ENCODE measurements around the gene BROX. TPM values are rescaled to one million over a fixed set of nuclear protein-coding genes. Genes with fewer than 3 reads are reported as not detected.
"Not testable (repeated sequence)": the region's sequence is repeated elsewhere in the genome, so short reads cannot be mapped to it uniquely, and the experiment has no call there.

BROX gene, protein sequence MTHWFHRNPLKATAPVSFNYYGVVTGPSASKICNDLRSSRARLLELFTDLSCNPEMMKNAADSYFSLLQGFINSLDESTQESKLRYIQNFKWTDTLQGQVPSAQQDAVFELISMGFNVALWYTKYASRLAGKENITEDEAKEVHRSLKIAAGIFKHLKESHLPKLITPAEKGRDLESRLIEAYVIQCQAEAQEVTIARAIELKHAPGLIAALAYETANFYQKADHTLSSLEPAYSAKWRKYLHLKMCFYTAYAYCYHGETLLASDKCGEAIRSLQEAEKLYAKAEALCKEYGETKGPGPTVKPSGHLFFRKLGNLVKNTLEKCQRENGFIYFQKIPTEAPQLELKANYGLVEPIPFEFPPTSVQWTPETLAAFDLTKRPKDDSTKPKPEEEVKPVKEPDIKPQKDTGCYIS
- total RNA-seq = 47.6 and 53.0 TPM in 2 replicates

DNA sequence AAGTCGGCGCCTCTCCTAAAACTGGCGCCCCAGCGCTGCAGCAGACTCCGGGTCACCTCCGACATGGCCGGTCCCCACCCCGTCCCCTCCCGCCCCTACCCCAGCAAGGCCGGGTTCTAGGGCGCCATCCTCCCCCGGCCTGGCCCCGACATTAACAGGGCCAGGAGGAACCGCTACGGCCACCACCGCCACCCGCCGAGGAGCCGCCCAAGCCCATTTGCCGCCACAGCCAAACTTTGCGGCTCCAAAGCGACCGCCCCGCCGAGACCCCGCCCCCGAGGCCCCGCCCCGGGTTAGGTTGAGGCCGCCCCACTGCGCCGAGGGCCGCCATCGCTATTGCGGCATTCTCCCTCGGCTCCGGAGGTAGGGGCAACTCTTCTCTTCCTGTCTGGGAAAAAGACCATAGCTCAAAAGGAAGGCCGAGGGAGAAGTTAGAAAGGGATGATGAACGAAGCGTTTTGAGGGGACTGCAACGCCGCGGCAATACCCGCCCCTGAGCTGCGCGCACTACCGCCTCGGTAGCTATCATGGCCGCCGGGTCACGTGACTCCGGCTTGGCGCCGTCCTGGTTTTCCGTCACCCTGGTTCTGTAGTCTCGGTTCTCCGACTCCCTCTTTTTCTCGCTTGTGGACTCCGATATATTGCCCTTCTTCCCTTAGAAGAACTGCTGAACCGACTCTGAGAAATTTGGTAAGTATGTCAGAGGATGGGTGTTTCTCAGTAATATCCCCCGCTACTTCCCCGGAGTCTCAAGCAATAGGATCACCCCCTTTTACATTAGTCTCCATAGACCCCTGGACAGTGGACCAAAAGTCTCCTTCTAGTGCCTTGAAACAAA lies at the start of gene BROX, which contains the start of gene AIDA:
Gene BROX, plus strand, starts transcription at position 312 of the 838 bp plus-strand sequence. CDS start 3,136 bp downstream, outside the sequence.
Gene AIDA, minus strand, starts transcription at position 239 of the 838 bp plus-strand sequence. Its CDS starts 174 bp downstream, at position 65.
- intact Hi-C loops (cut with micrococcal nuclease) = loop anchor here (1.0 to 10.0 kb wide), 17 partner anchors 68 to 1912 kb away; partner anchors contain the start of genes CNIH4, DEGS1, DUSP10 and FBXO28

- intact Hi-C loops (cut with micrococcal nuclease) = no loop called here
Measured at GRCh38 chr1:222663431-222663934, 48.9 kb upstream of the BROX start.

DNA sequence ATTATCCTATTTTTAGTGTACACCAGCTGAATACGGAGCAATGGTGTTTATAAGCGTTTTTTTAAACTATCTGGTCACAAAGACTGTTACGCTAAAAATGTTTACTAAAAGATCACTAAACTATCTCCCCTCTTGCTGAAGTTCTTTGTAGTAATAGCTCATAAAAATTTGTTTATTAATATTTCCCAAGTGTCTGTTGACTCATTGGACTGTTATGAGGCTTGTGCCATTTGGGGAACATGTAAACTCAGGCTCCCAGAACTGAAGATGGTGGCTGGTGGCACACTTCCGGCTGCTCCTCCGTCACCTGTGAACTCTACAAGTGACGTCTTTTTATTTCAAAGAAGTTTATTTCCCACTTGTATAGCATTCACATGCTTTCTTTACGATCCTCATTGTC lies 46.4 kb upstream of the BROX start:
- intact Hi-C loops (cut with micrococcal nuclease) = no loop called here

DNA sequence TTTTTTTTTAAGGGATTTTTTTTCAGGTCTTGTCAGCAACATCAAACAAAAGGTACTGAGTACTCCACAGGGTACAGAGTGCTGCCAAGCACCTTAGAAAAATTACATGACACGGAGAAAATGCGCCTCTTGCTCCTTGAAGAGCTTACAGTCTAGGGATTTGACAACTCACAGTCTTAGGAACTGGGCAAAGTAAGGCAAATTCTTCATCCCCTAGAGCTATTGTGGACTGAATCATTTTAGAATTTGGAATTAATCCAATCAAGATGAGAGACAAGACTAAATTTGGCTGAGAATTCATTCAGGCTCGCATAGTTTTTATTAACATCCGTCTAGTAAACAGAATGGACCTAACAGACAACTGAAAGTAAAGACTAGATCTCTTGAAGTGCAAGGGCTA lies 44.2 kb upstream of the BROX start:
- intact Hi-C loops (cut with micrococcal nuclease) = not testable (repeated sequence)

DNA sequence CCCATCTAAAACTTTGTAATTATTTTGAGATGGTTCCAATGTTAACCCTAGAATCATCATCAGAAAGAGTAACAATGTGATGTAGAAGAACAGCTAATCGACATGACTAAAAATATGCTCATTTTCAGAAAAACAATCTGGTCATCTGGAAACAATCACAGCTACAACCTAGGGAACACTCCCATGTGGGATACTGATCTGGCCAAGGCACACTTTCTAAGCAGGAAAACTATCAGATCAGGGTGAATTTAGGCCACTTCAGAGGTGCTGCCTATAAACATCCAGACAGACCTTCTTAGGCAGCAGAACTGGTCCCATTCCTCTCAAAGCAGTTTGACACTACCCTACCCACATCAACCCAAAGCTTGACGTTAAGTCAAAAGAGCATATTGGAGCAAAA lies 43.3 kb upstream of the BROX start:
- intact Hi-C loops (cut with micrococcal nuclease) = not testable (repeated sequence)

- intact Hi-C loops (cut with micrococcal nuclease) = no loop called here
Measured at GRCh38 chr1:222670110-222670509, 42.3 kb upstream of the BROX start.

DNA sequence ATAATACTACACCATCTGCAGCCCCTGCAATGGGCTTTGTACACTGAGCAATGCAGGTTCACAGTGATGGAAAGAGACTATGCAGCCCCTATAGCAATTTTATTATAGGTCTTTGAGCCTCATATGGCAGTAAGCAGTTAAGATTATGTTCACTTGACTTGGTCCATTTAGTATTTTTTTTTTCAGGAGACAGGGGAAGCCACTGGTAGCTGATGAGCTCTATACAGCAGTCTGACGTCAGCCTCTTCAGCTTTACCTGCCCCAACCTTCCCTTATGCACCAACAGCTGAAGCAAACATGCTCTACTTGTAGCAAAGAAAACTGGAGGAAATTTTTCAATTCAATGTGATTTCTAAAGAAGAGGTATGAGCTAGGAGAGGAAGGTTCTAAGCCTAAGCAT lies 32.3 kb upstream of the BROX start:
- intact Hi-C loops (cut with micrococcal nuclease) = no loop called here

DNA sequence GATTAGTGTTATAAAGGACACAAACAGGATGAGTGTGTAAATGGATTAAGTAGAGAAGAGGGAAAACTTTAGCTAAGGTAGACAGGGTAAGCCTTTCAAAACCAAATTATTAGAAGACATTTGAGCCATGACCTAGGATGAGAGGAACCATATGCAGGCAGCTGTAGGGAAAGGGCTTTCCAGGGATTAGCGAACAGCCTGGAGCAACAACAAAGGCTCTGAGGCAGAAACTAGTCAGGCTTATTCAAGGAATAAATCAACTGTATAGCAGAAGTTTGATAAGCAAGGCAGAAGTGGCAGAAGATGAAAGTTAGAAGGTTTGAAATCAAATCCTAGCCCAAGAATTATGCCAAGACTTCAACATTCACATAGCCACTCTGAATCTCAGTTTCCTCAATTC lies 21.3 kb upstream of the BROX start:
- intact Hi-C loops (cut with micrococcal nuclease) = no loop called here

DNA sequence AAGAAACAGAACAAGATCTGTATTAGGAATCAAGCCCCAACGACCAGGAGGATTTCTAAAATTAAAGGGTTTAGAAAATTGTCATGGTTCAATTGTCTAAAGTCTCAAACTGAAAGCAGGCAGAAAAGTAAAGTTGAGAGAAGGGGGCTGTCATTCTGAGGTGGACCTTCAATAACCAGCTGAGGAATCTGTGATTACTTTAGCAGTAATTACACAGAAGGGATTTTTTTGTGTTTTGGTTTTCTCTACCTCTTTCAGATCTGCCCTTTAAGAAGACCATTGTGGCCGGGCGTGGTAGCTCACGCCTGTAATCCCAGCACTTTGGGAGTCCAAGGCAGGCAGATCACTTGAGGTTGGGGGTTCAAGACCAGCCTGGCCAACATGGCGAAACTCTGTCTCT lies 17.4 kb upstream of the BROX start:
- intact Hi-C loops (cut with micrococcal nuclease) = no loop called here

DNA sequence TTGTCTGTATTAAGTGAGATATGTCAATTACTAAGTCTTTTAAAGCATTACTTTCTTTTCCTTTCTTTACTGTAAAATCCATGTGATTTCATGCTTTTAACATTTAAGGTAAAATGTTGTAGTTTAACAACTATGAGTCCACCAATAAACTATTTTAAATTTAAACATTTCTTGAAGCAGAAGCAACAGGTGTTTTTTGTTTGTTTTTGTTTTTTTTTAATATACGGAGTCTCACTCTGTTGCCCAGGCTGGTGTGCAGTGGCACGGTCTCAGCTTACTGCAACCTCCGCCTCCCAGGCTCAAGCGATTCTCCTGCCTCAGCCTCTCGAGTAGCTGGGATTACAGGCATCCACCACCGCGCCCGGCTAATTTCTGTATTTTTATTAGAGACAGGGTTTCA lies 15.6 kb upstream of the BROX start:
- intact Hi-C loops (cut with micrococcal nuclease) = no loop called here

DNA sequence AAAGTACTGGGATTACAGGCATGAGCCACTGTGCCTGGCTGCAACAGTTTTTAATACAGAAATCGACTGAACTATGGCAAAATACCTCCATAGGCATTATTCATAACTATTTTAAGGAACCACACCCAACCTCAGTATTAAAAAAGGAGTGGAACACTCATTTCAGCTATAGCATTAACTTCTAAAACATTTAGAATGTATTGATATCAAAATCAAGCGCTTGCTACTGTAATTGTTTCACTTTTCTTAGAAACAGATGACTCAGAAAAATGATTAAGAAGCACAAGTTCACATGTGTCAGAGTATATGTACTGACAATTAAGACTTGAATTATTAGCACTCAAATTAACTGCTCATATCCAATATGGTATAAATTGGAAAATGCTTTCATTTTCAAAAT lies 15.2 kb upstream of the BROX start:
- intact Hi-C loops (cut with micrococcal nuclease) = no loop called here

DNA sequence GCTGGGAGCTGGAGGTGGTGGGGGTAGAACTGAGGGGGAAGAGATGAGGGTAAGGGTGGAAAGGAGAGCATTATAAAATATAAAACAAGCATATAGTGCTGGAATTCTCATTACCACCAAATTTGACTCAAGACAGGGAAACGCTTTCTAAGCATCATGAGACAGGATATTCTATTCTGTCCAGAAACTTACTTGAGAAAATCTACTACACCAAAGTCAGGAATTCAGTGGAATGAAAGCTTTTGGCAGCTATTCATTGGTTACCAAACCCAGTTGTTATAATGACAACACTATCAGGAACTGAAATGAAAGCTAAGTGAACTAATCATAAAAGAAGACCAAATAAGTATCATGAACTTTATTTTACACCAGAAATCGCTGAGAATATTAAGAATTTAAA lies 14.5 kb upstream of the BROX start:
- intact Hi-C loops (cut with micrococcal nuclease) = no loop called here

- intact Hi-C loops (cut with micrococcal nuclease) = no loop called here
Measured at GRCh38 chr1:222702210-222702609, 10.2 kb upstream of the BROX start.

DNA sequence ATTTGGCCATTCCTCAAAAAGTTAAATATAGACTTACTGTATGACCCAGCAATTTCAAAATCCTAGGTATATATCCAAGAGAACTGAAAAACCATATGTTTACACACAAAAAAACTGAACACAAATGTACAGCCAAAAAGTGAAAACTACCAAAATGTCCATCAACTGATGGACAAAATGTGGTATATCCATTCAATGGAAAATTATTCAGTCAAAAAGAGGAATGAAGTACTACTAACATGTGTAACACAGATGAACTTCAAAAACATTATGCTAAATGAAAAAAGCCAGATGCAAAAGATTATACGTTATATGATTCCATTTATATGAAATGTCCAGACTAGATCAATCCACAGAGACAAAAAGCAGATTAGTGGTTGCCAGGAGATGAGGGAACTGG lies 8.1 kb upstream of the BROX start:
- intact Hi-C loops (cut with micrococcal nuclease) = no loop called here

DNA sequence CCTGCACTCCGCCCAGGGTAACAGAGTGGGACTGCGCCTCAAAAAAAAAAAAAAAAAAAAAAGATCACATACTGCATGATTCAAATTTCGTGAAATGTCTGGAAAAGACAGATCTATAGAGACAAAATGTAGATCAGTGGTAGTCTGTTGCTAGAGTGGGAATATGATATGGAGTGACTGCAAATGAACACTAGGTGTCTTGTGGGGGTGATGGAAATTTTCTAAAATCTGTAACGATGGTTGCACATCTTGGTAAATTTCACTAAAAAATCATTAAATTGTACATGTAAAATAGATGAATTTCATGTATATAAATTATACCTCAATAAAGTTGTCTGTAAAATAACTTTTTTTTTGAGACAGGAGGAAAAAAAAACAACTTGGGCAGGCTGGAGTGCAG lies 5.5 kb upstream of the BROX start:
- intact Hi-C loops (cut with micrococcal nuclease) = no loop called here

- intact Hi-C loops (cut with micrococcal nuclease) = loop anchor here (2.0 to 10.0 kb wide), 5 partner anchors 21 to 1915 kb away; partner anchors contain the start of genes FBXO28 and NVL
Measured at GRCh38 chr1:222709700-222710153, 2.6 kb upstream of the BROX start.

DNA sequence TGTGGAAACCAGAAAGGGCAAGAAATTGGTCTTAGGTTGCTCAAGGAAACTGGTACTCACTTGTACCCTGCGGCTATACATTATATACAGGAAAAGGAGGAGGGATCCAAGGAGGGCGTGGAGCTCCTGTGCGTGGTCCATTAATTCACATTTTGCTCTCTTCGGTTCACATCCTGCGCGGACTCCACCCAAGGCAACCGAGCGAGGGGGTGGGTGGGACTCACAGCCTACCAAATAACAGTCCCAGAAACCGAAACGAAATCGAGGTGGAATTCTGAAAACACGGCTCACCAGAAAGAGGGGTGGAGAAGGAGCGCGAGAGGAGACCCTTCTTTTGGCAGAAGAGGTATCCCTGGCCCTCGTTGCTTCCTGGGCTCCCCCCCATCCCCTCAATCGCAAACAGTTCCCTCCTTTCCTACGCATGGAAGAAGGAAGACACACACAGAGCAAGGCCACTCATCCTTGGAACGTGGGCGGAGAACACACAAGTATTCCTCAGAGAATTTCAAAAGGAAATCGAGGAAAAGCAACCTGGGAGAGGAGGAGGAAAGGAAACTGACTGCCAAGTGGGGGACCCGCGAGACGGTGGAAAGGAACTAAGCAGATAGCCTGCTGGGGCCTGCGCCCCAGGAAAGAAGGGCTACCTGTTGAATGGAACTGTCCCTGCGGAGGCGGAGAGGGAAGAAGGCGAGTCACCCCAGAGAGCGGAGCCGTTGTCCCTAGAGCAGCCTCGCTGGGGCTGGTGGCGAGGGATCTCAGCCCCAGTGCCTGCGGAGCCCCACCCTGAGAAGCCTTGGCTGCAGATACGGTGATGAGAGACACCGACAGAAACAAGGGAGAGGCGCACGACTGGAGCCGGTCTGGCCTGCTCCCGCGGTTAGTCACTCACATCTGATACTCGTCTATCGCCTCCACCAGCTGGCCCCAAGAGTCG lies 778 bp upstream of the BROX start:
- intact Hi-C loops (cut with micrococcal nuclease) = loop anchor here (1.0 to 10.0 kb wide), 13 partner anchors 23 to 1913 kb away; partner anchors contain the start of genes CNIH4, DEGS1, DISP1 and DUSP10

DNA sequence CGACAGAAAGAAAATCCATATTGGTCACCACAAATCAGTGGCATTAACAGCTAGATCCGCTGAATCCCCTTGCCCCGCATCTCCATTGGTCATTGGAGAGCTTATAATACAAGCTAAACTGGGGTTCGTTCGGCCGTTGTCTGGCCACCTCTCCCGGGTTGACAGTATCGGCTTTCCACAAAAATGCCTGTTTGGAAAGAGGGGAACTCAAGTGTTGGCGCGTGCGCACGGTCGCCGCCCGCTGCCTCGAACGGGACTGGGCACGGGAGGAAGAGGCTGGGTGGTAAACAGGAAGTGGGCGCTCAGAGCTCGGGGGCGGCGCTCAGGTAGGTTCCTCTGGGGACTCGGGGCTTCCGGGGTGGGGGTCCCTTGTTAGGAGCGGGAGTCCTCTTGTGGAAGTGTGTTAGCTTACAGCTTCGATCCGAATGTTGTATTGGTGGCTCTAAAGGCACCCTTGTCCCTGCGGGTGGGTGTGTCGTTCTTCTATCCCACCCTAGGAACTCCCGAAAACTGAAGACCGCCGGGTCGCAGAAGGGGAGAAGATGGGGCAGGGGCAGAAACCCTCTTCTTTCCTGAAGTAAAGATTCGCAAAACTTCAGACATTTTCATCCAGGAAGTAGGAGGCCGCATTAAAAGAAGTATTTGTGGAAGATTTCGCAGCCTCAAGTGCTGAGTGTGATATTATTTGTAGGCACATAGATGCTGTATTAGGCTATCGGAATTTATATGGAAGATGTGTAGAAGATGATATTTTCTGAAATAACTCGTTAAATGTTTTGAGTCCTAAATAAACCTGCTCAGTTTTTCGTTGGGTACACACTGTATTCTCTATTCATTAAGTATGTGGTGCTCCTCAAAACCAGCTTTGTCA lies 962 bp downstream of the BROX start:
- intact Hi-C loops (cut with micrococcal nuclease) = loop anchor here (1.0 to 10.0 kb wide), 13 partner anchors 69 to 1911 kb away; partner anchors contain the start of genes DEGS1, FBXO28, NVL and TLR5

- intact Hi-C loops (cut with micrococcal nuclease) = loop anchor here (10.0 kb wide), 1 partner anchor 1908 kb away; no protein-coding TSS in a partner anchor
Measured at GRCh38 chr1:222716393-222716792, 4.0 kb downstream of the BROX start.

All from T-helper 1 cell treated with Interleukin-12 subunit alpha and Interleukin-12 subunit beta and Interleukin-4 antibody, amounts not matched to agents 30 ng/mL and 1 ng/mL, for 36 hours (primary cell).